ENCODE data around the gene SEMA3E.
A peak's percentile ranks its signal among the peaks of the same experiment; 100 is the strongest.
"Not testable (repeated sequence)": the region's sequence is repeated elsewhere in the genome, so short reads cannot be mapped to it uniquely, and the experiment has no call there.

The SEMA3E gene

GRCh38 chr7:83452256-83452655 lies 196.7 kb downstream of the SEMA3E start:
- DNase-seq (ENCODE audit: low spot score), result no peak

- DNase-seq (ENCODE audit: low spot score), result no peak
These were observed 197.4 kb downstream of the SEMA3E start for GRCh38 chr7:83451501-83452045.

- no peak for DNase-seq (ENCODE audit: low spot score)
These were observed 199.2 kb downstream of the SEMA3E start for GRCh38 chr7:83449781-83450180.

- no peak for DNase-seq (ENCODE audit: low spot score)
These were observed 201.3 kb downstream of the SEMA3E start for GRCh38 chr7:83447681-83448080.

GRCh38 chr7:83446102-83446669 lies 202.8 kb downstream of the SEMA3E start:
- DNase-seq (ENCODE audit: low spot score), result no peak

GRCh38 chr7:83442911-83443310 lies 206.0 kb downstream of the SEMA3E start:
- DNase-seq (ENCODE audit: low spot score), result no peak

- DNase-seq (ENCODE audit: low spot score), result no peak
These were observed 209.9 kb downstream of the SEMA3E start for GRCh38 chr7:83439026-83439425.

- DNase-seq (ENCODE audit: low spot score), result not testable (repeated sequence)
These were observed 218.7 kb downstream of the SEMA3E start for GRCh38 chr7:83430289-83430688.

- DNase-seq (ENCODE audit: low spot score), result no peak
These were observed 219.4 kb downstream of the SEMA3E start for GRCh38 chr7:83429493-83429892.

GRCh38 chr7:83427884-83428283 lies 221.1 kb downstream of the SEMA3E start:
- no peak for DNase-seq (ENCODE audit: low spot score)

- DNase-seq (ENCODE audit: low spot score), result no peak
These were observed 222.6 kb downstream of the SEMA3E start for GRCh38 chr7:83426325-83426724.

GRCh38 chr7:83419013-83419412 lies 229.9 kb downstream of the SEMA3E start:
- no peak for DNase-seq (ENCODE audit: low spot score)

GRCh38 chr7:83415840-83416239 lies 233.1 kb downstream of the SEMA3E start:
- no peak for DNase-seq (ENCODE audit: low spot score)

- no peak for DNase-seq (ENCODE audit: low spot score)
These were observed 234.0 kb downstream of the SEMA3E start for GRCh38 chr7:83414947-83415346.

- no peak for DNase-seq (ENCODE audit: low spot score)
These were observed 235.1 kb downstream of the SEMA3E start for GRCh38 chr7:83413831-83414230.

GRCh38 chr7:83413424-83413823 lies 235.5 kb downstream of the SEMA3E start:
- DNase-seq (ENCODE audit: low spot score), result no peak

GRCh38 chr7:83410989-83411591 lies 237.8 kb downstream of the SEMA3E start:
- DNase-seq (ENCODE audit: low spot score), result peak; percentile 21

GRCh38 chr7:83394776-83395175 lies 254.2 kb downstream of the SEMA3E start:
- DNase-seq (ENCODE audit: low spot score), result no peak

- DNase-seq (ENCODE audit: low spot score), result no peak
These were observed 260.5 kb downstream of the SEMA3E start for GRCh38 chr7:83388436-83388835.

- DNase-seq (ENCODE audit: low spot score), result no peak
These were observed 282.3 kb downstream of the SEMA3E start for GRCh38 chr7:83366629-83367028.

- DNase-seq (ENCODE audit: low spot score), result peak; percentile 2
These were observed 283.2 kb downstream of the SEMA3E start for GRCh38 chr7:83365746-83366145.

GRCh38 chr7:83362871-83363550 lies 285.9 kb downstream of the SEMA3E start:
- DNase-seq (ENCODE audit: low spot score), result no peak

- DNase-seq (ENCODE audit: low spot score), result no peak
These were observed 289.8 kb downstream of the SEMA3E start for GRCh38 chr7:83359108-83359507.
